GM18526 (cell line): ENCODE measurements around the gene GPC4.

Source experiments
- POLR2A ChIP-seq: IDR thresholded peaks from 3 replicates; pipeline ENCODE4 v1.6.1; 2011; ENCODE audit not compliant: insufficient read length; ENCODE audit errors: extremely low read depth

Gene GPC4

DNA sequence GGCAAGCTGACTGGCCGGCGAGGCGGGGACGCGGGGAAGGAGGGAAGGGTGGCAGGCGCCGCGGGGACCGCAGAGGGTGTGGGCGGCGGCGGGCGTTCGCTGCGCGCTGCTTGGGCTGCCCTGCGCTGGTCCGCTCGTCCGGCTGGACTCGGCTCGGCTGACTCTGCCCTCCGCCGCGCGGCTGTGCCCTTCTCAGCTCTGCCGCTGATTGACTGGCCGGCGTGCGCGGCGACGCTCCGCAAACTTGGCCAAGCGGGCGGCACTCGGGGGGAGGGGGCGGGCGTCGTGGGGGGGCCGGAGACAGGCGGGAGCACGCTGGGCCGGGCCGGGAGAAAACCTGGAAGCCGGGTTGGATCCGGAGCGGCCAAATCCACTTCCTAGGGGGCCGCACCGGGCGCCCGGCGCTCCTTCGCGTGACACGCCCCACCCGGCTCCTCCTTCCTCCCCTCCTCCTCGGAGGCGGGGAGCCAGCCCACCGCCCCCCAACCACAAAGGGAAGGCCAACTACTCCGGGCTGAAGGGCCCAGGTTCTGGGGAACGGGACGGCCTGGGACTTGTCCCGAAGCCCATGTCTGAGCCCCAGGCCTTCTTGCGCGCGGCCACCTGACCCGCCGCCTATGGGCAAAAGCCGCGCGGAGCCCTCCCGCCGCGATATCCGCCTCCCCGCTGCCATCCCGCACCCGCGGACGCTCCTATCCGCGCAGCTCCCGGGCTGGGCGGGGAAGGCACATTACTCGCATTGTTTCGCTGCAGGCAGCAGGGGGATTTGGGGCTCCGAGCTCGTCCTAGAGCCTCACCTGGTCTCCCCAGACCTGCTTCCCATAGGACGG is at the start of gene GPC4:
Gene GPC4 (minus strand): TSS at position 214 of the 830 bp plus-strand sequence. CDS start 524 bp downstream, outside the sequence.
- TF ChIP-seq POLR2A, result no peak

DNA sequence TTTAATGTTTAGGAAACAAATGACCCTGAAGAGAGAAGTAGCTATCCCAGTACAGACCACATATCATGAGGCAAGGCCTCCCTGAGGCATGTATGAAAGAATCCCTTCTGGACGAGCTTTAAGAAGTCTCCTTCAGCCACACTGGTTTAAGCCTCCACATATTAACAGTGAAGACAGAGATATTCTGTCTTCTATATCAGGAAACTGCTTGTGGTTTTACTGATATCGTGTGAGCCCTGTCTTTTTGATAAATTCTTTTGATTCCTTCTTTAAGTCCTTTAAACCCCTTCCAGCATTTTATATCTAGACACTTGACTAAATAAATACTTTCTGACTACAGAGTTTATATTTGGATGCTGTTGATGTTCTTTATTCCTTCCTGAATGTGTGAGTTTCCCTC is 45.9 kb upstream of the GPC4 start:
- no peak for TF ChIP-seq POLR2A

DNA sequence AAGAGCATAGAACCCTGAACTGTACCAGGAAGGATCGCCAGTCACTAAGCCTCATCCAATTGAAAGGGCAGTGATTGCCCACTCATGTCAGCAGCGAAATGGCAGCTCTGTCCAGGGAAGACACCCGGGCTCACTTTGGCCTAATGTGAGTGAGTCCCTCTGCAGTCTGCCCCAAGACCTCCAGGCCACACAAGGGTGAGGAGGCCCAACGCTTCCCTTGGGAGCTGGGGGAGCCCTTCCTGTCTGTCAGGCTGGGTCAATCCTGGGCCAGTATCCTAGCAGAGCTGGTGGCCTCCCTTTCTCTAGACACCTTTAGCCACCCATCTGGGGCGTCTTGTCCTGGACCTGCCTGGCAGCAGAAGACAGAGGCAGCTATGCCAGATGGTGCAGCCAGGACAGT is 39.6 kb upstream of the GPC4 start:
- no peak for TF ChIP-seq POLR2A

DNA sequence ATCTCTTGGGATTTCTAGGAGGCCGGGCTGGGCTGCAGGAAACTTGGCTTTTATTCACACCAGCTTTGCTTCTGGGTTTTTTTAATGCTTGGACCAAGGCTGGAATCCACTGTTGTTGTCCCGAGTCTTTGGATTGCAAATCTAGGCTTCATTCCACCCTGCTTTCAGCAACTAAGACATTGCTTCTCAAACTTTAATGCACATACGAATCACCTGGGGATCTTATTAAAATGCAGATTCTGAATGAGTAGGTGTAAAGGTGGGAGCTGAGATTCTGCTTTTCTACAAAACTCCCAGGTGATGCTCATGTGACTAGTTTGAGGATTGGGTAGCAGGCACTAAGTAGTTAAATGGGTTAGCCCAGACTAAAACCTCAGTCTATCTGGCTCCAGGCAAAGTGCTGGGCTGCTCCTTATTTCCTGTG is 39.2 kb upstream of the GPC4 start:
- TF ChIP-seq POLR2A, result no peak

DNA sequence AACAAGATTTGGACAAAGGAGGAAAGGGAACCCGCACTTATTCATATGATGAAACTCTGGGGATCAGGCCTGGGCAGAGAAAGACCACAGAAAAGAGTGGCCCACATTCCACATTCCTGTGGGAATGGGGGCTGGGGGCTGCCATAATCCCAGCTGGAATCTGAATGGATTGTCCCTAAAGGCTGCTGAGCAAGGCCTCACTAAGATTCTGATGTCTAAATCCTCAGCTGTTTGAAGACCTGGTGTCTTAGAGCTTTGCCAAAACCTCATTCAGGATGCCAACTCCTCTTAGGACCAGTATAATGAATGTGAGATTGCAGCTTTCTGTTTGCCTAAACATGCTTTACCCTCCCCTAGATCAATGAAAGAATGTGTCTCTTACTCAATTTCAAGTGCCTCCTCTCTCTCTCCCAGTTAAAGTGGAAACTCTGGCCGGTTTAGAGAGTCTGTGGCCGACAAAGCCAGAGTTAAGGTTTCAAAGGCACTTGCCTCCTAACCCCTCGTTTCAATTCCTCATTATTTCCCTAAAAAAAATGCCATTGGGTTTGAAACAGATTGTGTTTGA is 33.3 kb upstream of the GPC4 start:
- no peak for TF ChIP-seq POLR2A

DNA sequence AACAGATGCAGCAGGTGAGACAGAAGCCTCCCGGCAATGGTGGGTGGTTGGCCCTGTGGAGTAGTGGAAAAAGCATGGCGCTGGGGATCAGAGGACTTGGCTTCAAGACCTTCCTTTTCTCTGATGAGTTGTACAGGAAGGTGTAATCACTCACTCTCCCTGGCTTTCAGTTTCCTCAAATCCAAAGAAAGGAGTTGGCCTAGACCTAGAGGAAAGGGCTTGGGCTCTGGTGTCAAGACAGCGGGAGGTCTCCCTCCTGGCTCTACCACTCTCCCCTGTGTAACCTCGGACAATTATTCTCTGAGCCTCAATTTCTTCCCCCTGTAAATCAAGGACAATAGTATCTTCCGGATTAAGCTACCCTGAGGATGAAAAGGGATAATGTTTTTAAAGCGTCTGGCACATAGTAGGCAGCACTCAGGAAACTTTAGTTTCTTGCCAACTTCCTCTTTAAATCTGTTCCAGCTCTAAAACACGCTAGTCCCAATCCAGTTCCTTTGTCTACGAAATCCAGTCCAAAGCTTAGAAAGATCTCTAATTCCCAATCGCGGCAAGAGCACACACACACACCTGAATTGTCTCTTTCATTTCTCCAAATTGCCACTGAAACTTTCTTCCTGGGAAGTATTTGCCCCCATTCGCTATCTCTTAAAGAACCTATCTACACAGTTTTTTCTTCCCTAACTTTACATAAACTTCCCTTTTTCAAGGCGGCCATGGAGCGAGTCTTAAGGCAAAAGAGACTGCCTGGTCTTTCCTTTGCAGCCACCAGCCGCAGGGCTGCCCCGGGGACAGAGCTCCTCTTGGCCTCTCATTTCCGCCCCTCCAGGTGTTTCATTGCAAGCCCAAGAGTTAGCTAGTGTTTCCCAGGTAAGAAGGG is 29.9 kb upstream of the GPC4 start:
- no peak for TF ChIP-seq POLR2A

DNA sequence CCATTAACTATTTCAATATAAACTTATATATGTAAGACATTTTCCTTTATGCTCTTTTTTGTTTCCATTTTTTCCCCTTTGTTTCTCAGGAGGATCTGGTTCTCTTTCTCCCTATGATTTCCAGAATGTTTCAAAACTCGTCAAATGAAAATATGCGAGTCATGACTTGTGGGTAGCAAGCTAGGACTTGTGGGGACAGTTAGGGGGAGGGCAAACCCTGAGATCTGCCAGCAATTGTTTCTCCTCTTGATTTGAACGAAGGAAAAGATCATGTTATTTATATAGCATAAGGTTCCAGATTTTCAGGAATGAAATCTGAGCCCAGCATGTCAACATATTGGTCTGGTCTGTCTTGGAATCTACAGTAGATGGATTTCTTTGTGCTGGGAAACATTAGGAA is 28.9 kb upstream of the GPC4 start:
- TF ChIP-seq POLR2A, result no peak

DNA sequence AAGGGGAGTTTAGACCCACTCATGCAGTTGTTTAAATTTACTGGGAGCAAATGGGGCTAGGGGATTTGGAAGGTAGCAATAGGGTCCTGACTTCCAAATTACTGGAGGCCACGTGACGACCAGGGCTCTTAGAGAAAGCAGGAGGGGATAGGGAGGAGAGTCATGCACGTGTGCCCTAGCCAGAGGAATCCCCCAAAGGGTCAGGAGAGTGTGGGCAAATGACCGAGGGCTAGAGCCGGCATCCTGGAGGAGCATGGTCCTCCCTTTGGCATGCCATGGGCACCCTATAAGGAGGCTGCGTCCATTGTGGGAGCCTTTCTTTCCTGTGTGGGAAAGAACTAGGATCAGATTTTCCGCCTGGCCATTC is 25.5 kb upstream of the GPC4 start:
- no peak for TF ChIP-seq POLR2A

DNA sequence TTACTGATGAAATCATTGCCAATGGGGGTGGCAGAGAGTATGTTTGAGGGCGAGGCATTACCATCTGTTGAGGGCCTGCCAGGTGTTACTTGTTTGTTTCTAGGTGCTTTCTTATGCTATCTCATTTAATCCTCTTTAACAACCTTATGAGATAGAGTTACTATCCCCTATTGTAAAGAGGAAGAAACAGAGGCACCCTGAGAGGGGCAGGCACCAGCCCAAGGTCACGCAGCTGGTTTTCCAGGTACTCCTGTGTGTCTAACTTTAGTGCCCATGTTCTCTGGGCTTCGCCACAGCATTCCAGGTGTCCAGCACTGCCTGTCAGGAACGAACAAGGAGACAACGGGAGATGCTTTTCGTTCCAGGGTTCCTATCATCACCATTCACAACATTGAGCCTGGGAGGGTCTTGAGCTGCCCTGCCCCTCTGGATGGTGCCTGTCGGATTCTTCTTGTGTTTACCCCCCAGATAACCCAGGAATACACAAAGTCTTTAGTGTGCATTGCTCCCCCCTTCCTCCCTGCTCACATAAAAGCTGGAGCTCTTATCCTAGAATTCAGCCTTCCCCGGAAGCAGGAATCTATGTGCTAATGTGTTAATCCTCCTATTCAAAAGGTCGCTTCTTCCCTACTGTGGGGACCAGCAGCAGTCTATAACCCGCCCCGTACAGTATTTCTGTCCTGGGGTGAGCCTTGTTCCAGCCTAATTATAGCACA is 24.9 kb upstream of the GPC4 start:
- no peak for TF ChIP-seq POLR2A

DNA sequence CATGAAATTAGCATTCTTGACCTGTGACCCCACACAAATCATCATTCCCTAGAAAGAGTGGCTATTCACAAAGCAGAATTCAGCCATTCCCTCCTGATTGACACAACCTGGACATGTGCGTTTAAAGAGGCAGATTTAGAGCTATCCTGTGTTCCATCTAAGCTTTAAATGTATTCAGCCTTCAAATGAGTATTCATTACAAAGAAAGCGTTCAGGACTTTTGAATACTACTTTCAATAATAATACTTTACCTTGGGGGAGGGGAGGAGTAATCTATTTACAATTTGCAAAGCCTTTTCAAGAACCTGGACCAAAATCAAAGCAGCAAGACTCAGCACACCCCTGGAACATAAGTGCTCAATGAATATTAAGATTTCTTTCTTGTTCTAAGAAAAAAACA is 22.5 kb upstream of the GPC4 start:
- TF ChIP-seq POLR2A, result no peak

DNA sequence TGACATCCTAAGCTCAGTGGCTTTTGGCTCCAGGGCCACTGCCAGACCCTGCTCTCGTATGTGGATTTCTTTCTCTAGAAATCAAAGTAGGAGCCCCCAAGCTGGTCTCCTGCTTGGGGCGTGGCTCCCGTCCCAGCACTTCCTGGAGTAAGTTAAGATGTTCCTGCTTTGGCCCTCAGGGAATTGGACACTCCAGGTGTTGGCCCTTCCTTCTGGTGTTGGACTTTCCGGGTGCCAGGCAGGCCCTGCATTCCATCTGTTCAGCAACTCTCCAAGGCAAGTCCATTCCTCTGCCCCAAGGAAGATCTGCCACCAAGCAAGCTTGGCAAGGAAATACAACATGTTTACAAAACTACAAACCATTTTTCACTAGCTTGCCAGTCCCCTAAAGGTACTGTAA is 22.1 kb upstream of the GPC4 start:
- TF ChIP-seq POLR2A, result no peak

DNA sequence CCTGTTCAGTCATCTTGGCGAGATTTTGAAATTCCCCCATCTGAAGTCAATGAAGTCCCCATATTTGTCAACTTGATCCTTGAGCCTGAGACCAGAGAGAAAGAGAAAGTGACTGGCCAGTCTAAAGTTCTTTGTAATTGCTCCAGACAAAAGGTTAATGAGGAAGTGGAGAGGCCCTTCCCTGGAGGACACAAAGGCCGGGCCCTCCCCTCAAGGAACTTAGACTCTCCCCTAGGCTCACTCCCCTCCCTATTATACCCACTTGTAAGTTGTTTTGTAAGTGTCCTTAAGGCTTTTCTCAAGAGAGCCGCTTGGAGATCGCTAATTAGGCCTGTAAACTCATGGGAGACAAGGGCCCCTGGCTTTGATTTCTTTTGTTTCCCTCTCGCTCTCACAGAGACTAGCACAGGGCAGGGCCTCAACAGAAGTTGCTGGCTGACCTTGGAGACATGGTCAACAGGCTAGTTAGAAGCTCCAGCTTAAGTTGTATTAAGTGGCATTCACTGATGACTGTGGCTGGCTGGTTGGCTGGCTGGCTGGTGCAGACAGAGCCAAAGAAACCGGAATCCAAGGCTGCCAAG is 20.3 kb upstream of the GPC4 start:
- TF ChIP-seq POLR2A, result no peak

DNA sequence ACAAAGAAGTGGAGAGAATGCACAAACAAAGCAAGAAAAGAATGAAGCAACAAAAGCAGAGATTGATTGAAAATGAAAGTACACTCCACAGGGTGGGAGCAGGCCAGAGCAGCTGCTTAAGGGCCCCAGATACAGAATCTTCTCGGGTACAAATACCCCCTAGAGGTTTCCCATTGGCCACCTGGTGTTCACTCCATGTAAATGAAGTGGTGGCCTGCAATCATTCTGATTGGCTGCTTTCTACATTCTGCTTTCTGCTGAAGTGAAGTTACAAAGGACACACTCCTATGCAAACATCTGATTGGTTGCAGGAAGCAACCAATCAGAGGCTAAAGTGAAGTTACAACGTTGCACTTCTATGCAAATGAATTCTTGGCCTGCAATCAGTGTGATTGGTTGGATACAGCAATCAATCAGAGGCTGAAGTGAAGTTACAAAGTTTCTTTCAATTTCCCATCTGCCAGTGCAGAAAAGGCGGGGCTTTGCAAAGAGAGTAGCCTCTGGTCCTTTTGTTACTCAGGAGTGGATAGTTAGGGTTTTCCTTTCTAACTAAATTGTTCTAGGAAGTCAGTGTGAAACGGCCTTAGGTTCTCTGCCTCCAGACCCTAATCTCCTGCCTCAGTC is 19.0 kb upstream of the GPC4 start:
- TF ChIP-seq POLR2A, result no peak

DNA sequence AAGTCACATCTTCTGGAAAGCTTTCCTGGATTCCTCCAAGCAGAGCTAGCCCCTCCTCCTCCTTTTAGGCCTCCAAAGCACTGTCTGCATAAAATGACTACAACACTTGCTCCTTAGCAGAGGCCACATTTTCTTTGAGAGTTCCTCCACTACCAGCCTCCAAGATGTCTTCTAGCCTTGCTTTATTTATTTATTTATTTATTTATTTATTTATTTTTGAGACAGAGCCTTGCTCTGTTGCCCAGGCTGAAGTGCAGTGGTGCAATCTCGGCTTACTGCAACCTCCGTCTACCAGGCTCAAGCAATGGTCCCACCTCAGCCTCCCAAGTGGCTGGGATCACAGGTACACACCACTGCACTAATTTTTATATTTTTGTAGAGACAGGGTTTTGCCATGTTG is 4.6 kb upstream of the GPC4 start:
- TF ChIP-seq POLR2A, result no peak
